K562 (cell line): ENCODE results near the gene TBC1D2B. TPM values are rescaled to one million over a fixed set of nuclear protein-coding genes. Genes with fewer than 3 reads are reported as not detected.
"Not testable (repeated sequence)": the region's sequence is repeated elsewhere in the genome, so short reads cannot be mapped to it uniquely, and the experiment has no call there.

Experiments used
- ATAC-seq: fragments of 200-7000 bp; cut with Tn5 transposase; 3 replicates; pipeline ENCODE4 v1.9.1; 2020; ENCODE audit warnings: moderate library complexity
- BruUV-seq: library from RNA; stranded (reverse); fragments of 400-500 nt; replicated peaks from 2 replicates; lab custom pipeline; 2021; lab: Mats Ljungman, UMichigan
- CTCF ChIA-PET: fragments of 300-600 bp; formaldehyde crosslinking; extraction: SDS; loops from one replicate; lab custom pipeline; 2021; ENCODE audit warnings: low intra/inter-chr PET ratio; lab: Yijun Ruan, JAX
- POLR2A ChIA-PET: fragments of 300-600, 350-650 bp; sonication (Branson Sonifier 250); formaldehyde crosslinking; extraction: SDS; loops from one replicate; lab custom pipeline; 2021; ENCODE audit warnings: antibody characterized with exemption, inconsistent platforms; lab: Yijun Ruan, JAX
- DNase-seq, 4 experiments: peaks; one replicate each; pipeline versions ENCODE4 v3.0.0 to v3.0.0-alpha.2; 2011 to 2018; ENCODE audit warnings: low spot score in 3 of 4, mixed read lengths in 3 of 4; ENCODE audit errors: extremely low read depth in 1 of 4
- FAIRE-seq: peaks from 2 replicates; lab custom pipeline; 2011; peaks lifted over from hg19 to GRCh38; lab: Jason Lieb, UNC
- H2AFZ ChIP-seq: 2 replicates; pipeline ENCODE4 v1.6.0; 2011; ENCODE audit warnings: low read depth, low read length, control low read depth, inconsistent platforms
- H3K27ac ChIP-seq: fragments of 200-600 bp; 3 replicates; pipeline ENCODE4 v1.8.0; 2011; ENCODE audit warnings: low read depth, mild to moderate bottlenecking, control low read depth, inconsistent platforms, low read length, moderate library complexity, mixed read lengths; ENCODE audit errors: extremely low read depth
- H3K27me3 ChIP-seq, 2 experiments: fragments of 300-600 bp in 1 of 2; 2 replicates in 1 of 2; 3 replicates in 1 of 2; pipeline versions ENCODE4 v1.6.0 to v1.8.0; 2011; ENCODE audit warnings: inconsistent platforms in 2 of 2, low read length in 2 of 2, mild to moderate bottlenecking in 1 of 2, mixed read lengths in 1 of 2, moderate library complexity in 1 of 2; ENCODE audit not compliant: control insufficient read depth in 2 of 2, insufficient read depth in 2 of 2
- H3K36me3 ChIP-seq: fragments of 300-600 bp; 3 replicates; pipeline ENCODE4 v1.8.0; 2011; ENCODE audit warnings: mild to moderate bottlenecking, low read length, inconsistent platforms; ENCODE audit not compliant: control insufficient read depth, insufficient read depth
- H3K4me1 ChIP-seq, 2 experiments: fragments of 200-600 bp in 1 of 2; replicated peaks in 1 of 2; 2 replicates in 1 of 2; 3 replicates in 1 of 2; pipeline versions ENCODE4 v1.5.1 to v1.8.0; 2011; ENCODE audit warnings: inconsistent platforms in 2 of 2, low read length in 2 of 2, mild to moderate bottlenecking in 1 of 2, mixed read lengths in 1 of 2, moderate library complexity in 1 of 2; ENCODE audit not compliant: control insufficient read depth in 2 of 2, insufficient read depth in 2 of 2
- H3K4me2 ChIP-seq: 2 replicates; pipeline ENCODE4 v1.6.1; 2011; ENCODE audit warnings: low read length, control low read depth, inconsistent platforms, mixed read lengths; ENCODE audit not compliant: insufficient read depth
- H3K4me3 ChIP-seq: fragments of 200-600 bp; sonication (generic), shearing (Covaris generic); 2 replicates; pipeline ENCODE4 v1.5.1; 2016; ENCODE audit warnings: control low read depth, inconsistent platforms
- H3K79me2 ChIP-seq: fragments of 200-600 bp; 3 replicates; pipeline ENCODE4 v1.8.0; 2011; ENCODE audit warnings: low read length, inconsistent platforms; ENCODE audit not compliant: control insufficient read depth, insufficient read depth
- H3K9ac ChIP-seq, 2 experiments: 2 replicates each; pipeline versions ENCODE4 v1.6.0 to v1.6.1; 2011; ENCODE audit warnings: low read depth in 2 of 2, low read length in 2 of 2, control low read depth in 1 of 2, inconsistent platforms in 1 of 2, mild to moderate bottlenecking in 1 of 2, mixed read lengths in 1 of 2; ENCODE audit not compliant: insufficient read depth in 1 of 2
- H3K9me1 ChIP-seq: one replicate; pipeline ENCODE4 v1.6.0; 2011; ENCODE audit warnings: inconsistent platforms, mild to moderate bottlenecking, low read length, moderate library complexity; ENCODE audit not compliant: control insufficient read depth, insufficient read depth
- H3K9me3 ChIP-seq: replicated peaks from 2 replicates; pipeline ENCODE4 v1.5.1; 2011; ENCODE audit warnings: low read depth, low read length, inconsistent platforms; ENCODE audit not compliant: control insufficient read depth, insufficient read depth
- H4K20me1 ChIP-seq: replicated peaks from 2 replicates; pipeline ENCODE4 v1.6.1; 2011; ENCODE audit warnings: low read length, inconsistent platforms, mixed read lengths; ENCODE audit not compliant: control insufficient read depth, insufficient read depth
- ZKSCAN1 ChIP-seq: fragments of 150-350 bp; IDR thresholded peaks from 2 replicates; pipeline ENCODE4 v1.6.1; 2016; ENCODE audit warnings: low read depth, low read length
- WGBS: fragments of 100-300 bp; shearing (Covaris generic); methylation state at CpG from one replicate; pipeline ENCODE4 v1.1.6; 2016; ENCODE audit warnings: low coverage, mixed read lengths; ENCODE audit not compliant: insufficient coverage; ENCODE audit errors: missing lambda C conversion rate; 5-methylcytosine and 5-hydroxymethylcytosine counted together
- in situ Hi-C: fragments of 300-500 bp; cut with MboI; formaldehyde crosslinking; loops from 4 replicates; pipeline ENCODE4 v1.15.0; 2018; ENCODE audit warnings: inconsistent platforms, mixed read lengths
- intact Hi-C: fragments of 100-400 bp; cut with micrococcal nuclease; formaldehyde crosslinking; loops from 2 replicates; pipeline ENCODE4 v1.14.2; 2022
- polyA plus RNA-seq, 8 experiments: library from polyadenylated mRNA; depleted of rRNA in 4 of 8; stranded (reverse) in 5 of 8; unstranded in 3 of 8; fragments of >200 nt; fragmentation: Nextera tagmentation in 2 of 8; fragmentation: Illumina TruSeq in 1 of 8; extraction: Ambion mirVana in 2 of 8; extraction: Trizol in 1 of 8; gene quantifications; 2 replicates each; pipeline versions ENCODE4 v1.2.1 to v1.2.3, GENCODE V29; 2011 to 2014; ENCODE audit warnings: inconsistent platforms in 1 of 8, missing spikeins in 1 of 8
- total RNA-seq, 7 experiments: library from RNA; depleted of rRNA in 6 of 7; stranded (reverse); fragments of >200 nt in 6 of 7; fragmentation: Illumina TruSeq in 2 of 7; extraction: Trizol in 2 of 7; gene quantifications; 2 replicates each; pipeline versions ENCODE4 v1.2.1 to v1.2.3, GENCODE V29; 2011 to 2021; ENCODE audit warnings: low replicate concordance in 1 of 7
- TF ChIP-seq, protein P1 (sequence below): IDR thresholded peaks from 2 replicates; pipeline ENCODE4 v1.6.1; 2011; ENCODE audit warnings: borderline replicate concordance, low read depth, mild to moderate bottlenecking, moderate library complexity, low read length; ENCODE audit not compliant: insufficient read depth, poor library complexity, severe bottlenecking
- TF ChIP-seq, protein P2 (sequence below), 3 experiments: IDR thresholded peaks in 2 of 3; conservative IDR thresholded peaks in 1 of 3; 2 replicates each; pipeline ENCODE4 v1.5.1; 2011 to 2012; ENCODE audit warnings: low read length in 3 of 3, mild to moderate bottlenecking in 3 of 3, control low read depth in 2 of 3, improper control_type of control experiment in 1 of 3, inconsistent platforms in 1 of 3, low read depth in 1 of 3, mixed read lengths in 1 of 3, moderate library complexity in 1 of 3; ENCODE audit not compliant: insufficient read depth in 2 of 3

The TBC1D2B gene
- total and polyA plus RNA-seq, 9 of the 15 experiments (the other 6 are each of a cell fraction or from before 2014, with no cell fraction given): 0.15 to 16.3 (median 8.9) TPM

DNA sequence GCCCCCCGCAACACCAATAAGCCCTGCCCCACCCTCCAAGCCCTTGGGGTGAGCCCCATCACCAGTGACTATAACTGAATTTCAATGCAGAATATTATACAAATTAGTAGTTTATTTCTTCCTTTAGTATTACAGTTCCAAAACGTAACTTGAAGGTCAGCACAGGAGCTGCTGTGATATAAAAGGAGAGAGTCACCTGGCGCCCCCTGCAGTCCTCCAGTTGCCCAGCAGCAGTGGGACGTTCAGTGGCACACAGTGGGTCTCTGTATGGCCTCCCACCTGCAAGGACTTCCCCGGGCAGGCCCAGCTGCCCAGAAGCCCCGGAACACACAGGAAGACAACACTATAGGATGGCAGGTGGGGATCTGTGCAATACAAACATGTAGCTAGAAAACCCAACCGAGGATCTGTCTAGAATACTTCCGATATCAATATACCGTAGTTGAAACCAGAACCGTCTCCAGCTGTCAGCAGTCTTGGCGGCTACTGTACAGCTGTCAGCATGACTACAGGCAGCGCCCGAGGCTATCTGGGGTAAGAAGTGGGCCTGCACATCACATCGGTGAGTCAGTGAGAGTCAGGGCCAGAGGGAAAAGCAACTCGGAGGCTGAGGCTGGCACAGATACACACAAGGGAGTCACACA lies 82.5 kb downstream of the TBC1D2B start:
- BruUV-seq, H3K9me1 ChIP-seq, H3K36me3 ChIP-seq, POLR2A ChIA-PET, H3K4me3 ChIP-seq, H3K27me3 ChIP-seq, H3K27ac ChIP-seq, H4K20me1 ChIP-seq, CTCF ChIA-PET, H3K4me2 ChIP-seq, DNase-seq: not testable (repeated sequence)
- TF ChIP-seq, protein P1, sequence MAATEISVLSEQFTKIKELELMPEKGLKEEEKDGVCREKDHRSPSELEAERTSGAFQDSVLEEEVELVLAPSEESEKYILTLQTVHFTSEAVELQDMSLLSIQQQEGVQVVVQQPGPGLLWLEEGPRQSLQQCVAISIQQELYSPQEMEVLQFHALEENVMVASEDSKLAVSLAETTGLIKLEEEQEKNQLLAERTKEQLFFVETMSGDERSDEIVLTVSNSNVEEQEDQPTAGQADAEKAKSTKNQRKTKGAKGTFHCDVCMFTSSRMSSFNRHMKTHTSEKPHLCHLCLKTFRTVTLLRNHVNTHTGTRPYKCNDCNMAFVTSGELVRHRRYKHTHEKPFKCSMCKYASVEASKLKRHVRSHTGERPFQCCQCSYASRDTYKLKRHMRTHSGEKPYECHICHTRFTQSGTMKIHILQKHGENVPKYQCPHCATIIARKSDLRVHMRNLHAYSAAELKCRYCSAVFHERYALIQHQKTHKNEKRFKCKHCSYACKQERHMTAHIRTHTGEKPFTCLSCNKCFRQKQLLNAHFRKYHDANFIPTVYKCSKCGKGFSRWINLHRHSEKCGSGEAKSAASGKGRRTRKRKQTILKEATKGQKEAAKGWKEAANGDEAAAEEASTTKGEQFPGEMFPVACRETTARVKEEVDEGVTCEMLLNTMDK: peak; percentile 30
- TF ChIP-seq, protein P2, sequence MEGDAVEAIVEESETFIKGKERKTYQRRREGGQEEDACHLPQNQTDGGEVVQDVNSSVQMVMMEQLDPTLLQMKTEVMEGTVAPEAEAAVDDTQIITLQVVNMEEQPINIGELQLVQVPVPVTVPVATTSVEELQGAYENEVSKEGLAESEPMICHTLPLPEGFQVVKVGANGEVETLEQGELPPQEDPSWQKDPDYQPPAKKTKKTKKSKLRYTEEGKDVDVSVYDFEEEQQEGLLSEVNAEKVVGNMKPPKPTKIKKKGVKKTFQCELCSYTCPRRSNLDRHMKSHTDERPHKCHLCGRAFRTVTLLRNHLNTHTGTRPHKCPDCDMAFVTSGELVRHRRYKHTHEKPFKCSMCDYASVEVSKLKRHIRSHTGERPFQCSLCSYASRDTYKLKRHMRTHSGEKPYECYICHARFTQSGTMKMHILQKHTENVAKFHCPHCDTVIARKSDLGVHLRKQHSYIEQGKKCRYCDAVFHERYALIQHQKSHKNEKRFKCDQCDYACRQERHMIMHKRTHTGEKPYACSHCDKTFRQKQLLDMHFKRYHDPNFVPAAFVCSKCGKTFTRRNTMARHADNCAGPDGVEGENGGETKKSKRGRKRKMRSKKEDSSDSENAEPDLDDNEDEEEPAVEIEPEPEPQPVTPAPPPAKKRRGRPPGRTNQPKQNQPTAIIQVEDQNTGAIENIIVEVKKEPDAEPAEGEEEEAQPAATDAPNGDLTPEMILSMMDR (IDR thresholded peaks at IDR 0.05 in 2 of 3, conservative IDR thresholded peaks at IDR 0.05 in 1 of 3; ENCODE audit: insufficient read depth in 2 of 3, low read depth in 1 of 3, low read length in 3 of 3): peak; percentile 34 to 38 (median 37); a peak in 3 of 6 replicates
- TF ChIP-seq ZKSCAN1: peak; percentile 95
- TF ChIP-seq, all 486 proteins: peak for 3; not testable (repeated sequence) for 483
- H3K79me2 ChIP-seq, H2AFZ ChIP-seq, H3K9ac ChIP-seq, H3K9me3 ChIP-seq, intact Hi-C loops: not testable (repeated sequence)
- FAIRE-seq (peak; percentile 78), ATAC-seq (peak; percentile 78)
- 48% methylated on average over 12 of the region's 15 CpGs for WGBS
- H3K4me1 ChIP-seq: peaks cover 0 to 26% of the 10 kb centered on the region in 2 experiments; a peak in 2 of 5 replicates
- in situ Hi-C loops: loop anchor here (5.0 kb wide), 1 partner anchor 767 kb away; no protein-coding TSS in a partner anchor

DNA sequence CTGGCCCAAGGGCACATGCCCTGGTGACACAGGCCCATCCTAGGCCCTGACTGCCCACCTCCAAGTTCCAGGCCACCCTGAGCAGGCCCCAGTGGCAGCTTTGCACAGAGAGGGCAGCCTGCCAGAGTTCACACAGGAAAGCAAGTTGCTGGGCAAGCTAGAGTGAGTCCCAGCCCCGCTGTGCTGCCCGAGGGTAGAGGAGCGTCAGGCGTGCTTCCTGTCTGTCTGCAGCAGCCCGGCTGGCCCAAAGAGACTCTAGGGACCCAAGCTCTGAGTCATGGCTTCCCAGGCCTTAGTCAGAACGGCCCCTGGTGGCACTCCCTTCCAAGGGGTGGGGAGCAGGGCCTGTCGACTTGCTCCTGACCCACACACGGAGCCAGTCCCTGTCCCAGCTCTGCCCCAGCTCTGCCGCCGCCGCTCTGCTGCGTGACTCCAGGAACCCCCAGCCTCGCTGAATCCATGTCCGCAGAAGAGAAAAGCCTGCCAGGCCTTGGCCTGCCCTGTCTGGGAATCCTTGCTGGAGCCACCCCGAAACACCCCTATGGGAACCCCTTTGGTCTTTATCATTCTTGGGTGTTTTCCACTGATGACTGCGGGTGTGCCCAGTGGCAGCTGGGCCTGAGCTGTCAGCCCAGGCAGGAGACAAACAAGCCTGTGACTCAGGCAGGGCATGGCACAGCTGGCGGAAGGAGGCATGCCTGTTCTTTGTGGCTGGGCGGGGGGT lies 83.4 kb downstream of the TBC1D2B start:
- 70% methylated on average over 10 of the region's 18 CpGs for WGBS
- CTCF ChIA-PET, H3K4me3 ChIP-seq, H3K9me1 ChIP-seq, H3K9me3 ChIP-seq, POLR2A ChIA-PET, intact Hi-C loops, H3K9ac ChIP-seq, FAIRE-seq, H3K79me2 ChIP-seq, H3K36me3 ChIP-seq, H3K4me2 ChIP-seq, BruUV-seq, H4K20me1 ChIP-seq, H2AFZ ChIP-seq, DNase-seq, H3K27ac ChIP-seq, H3K27me3 ChIP-seq: not testable (repeated sequence)
- peak; percentile 9; the same call in 1 of the 3 replicates for ATAC-seq
- in situ Hi-C loops: loop anchor here (5.0 kb wide), 1 partner anchor 768 kb away; no protein-coding TSS in a partner anchor
- peaks cover 0 to 31% of the 10 kb centered on the region in 2 experiments; a peak in 2 of 5 replicates for H3K4me1 ChIP-seq
